Coronary artery (tissue), 2 donors: ENCODE measurements around the gene GFY.

Source experiments
- DNase-seq: peaks from one replicate; pipeline ENCODE4 v3.0.0-alpha.2; 2017; ENCODE audit warnings: low spot score
- H3K27ac ChIP-seq, 2 donors: fragments of 200-600 bp; sonication (generic); one replicate each; pipeline ENCODE4 v1.5.1; 2016 to 2019
- H3K4me3 ChIP-seq: fragments of 200-600 bp; sonication (generic); 2 replicates; pipeline ENCODE4 v1.5.1; 2016; ENCODE audit warnings: mild to moderate bottlenecking, moderate library complexity
- TF ChIP-seq, protein P1 (sequence below): fragments of 200-600 bp; sonication (generic); IDR thresholded peaks from one replicate; pipeline ENCODE4 v1.5.1; 2019; ENCODE audit warnings: antibody characterized with exemption

The GFY gene

DNA sequence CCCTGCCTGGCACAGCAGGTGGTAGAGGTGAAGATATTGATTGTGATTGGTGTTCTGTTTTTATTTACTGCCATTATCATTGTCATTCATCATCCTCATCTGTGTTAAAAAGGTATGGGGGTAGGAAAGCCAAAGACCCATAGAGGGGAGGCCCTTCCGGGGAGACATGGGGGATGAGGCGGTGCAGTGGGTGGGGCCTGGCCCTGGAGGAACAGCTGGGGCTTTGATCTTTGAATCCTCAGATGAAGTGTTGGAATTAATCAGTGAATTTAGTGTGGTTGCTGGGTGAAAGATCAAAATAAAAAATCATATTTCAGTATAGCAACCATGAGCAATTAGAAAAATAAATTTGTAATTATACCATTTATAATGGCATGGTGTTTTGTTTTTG lies 9.4 kb upstream of the GFY start:
- TF ChIP-seq, protein P1, sequence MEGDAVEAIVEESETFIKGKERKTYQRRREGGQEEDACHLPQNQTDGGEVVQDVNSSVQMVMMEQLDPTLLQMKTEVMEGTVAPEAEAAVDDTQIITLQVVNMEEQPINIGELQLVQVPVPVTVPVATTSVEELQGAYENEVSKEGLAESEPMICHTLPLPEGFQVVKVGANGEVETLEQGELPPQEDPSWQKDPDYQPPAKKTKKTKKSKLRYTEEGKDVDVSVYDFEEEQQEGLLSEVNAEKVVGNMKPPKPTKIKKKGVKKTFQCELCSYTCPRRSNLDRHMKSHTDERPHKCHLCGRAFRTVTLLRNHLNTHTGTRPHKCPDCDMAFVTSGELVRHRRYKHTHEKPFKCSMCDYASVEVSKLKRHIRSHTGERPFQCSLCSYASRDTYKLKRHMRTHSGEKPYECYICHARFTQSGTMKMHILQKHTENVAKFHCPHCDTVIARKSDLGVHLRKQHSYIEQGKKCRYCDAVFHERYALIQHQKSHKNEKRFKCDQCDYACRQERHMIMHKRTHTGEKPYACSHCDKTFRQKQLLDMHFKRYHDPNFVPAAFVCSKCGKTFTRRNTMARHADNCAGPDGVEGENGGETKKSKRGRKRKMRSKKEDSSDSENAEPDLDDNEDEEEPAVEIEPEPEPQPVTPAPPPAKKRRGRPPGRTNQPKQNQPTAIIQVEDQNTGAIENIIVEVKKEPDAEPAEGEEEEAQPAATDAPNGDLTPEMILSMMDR = no peak

DNA sequence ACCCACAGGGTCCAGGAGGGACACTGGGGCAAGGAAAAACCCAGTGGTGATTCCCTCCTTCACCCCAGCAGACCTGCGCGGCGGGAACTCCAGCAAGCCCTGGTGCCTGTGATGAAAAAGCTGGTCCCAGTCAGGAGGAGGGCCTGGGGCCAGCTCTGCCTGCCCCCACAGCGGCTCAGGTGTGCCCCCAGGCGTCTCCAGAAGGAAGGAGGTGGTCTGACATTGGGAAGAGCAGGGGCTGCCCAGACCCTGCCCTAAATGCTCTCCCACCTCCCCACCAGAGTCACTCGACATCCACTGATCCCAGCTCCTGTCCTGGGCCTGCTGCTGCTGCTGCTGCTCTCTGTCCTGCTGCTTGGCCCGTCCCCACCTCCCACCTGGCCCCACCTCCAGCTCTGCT lies 8.1 kb upstream of the GFY start:
- TF ChIP-seq, protein P1 = no peak
- Histone ChIP-seq H3K4me3 (no peak overlapping the region), H3K27ac (no peak overlapping the region)
- DNase-seq = no peak

More for the DNA sequence above, 9.4 kb upstream of the GFY start:
- H3K27ac ChIP-seq = no peak overlapping the region
- no peak overlapping the region for H3K4me3 ChIP-seq
- no peak for DNase-seq

GRCh38 chr19:49418511-49418910 lies 6.7 kb upstream of the GFY start:
- DNase-seq = no peak
- H3K4me3 ChIP-seq = no peak overlapping the region
- TF ChIP-seq, protein P1 = no peak
- no peak overlapping the region for H3K27ac ChIP-seq

DNA sequence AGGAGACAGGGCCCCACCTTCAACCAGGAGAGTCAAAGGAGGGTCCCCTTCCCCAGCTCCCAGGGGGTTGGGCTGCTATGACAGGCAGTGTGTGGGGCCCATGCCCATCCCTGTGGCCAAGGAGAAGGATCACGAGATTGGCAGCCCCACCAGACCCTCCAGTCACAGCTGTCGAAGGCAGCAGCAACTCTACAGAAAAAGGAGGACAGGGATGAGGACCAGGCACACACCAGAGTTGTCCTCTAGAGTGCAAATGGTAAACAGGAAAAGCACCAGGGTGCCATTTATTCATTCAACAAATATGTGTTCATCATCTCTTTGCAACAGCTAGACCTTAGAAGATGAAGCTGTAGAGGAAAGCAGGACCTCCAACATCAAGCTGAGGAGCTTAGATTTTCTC lies 6.0 kb upstream of the GFY start:
- DNase-seq = no peak
- no peak overlapping the region for H3K4me3 ChIP-seq
- no peak overlapping the region for H3K27ac ChIP-seq
- TF ChIP-seq, protein P1 = no peak

- DNase-seq = no peak
- TF ChIP-seq, protein P1 = no peak
Observed at GRCh38 chr19:49420227-49420626, 5.0 kb upstream of the GFY start.

GRCh38 chr19:49421039-49421877 lies 3.9 kb upstream of the GFY start:
- TF ChIP-seq, protein P1 = no peak
- Histone ChIP-seq H3K4me3 (peak overlapping the region; percentile 50), H3K27ac (no peak overlapping the region)
- DNase-seq = no peak

More at GRCh38 chr19:49420227-49420626, 5.0 kb upstream of the GFY start:
- Histone ChIP-seq H3K27ac (no peak overlapping the region), H3K4me3 (no peak overlapping the region)

DNA sequence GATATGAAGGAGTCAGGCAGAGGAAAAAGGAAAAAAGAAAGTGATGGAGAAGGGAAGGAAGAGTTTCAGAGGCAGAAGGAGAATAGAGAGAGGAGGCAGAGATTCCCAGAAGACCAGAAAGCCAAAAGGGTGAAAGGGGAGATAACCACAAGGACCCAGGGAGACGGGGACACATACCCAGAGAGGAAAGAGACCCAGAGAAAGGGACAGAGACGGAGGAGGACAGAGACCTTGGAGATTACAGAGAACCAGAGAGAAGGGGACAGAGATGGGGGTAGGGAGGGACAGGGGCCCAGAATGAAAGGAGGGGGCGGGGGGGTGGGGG lies 3.3 kb upstream of the GFY start:
- TF ChIP-seq, protein P1 = no peak
- Histone ChIP-seq H3K4me3 (no peak overlapping the region), H3K27ac (no peak overlapping the region)
- DNase-seq = no peak
